Hepatocyte (in vitro differentiated cells): ENCODE measurements around the gene MUC6.

ENCODE experiments used
- CTCF ChIP-seq: fragments of 200-600 bp; sonication (generic); IDR thresholded peaks from 2 replicates; pipeline ENCODE4 v1.5.1; 2016; ENCODE audit warnings: antibody characterized with exemption, mild to moderate bottlenecking; ENCODE audit not compliant: poor library complexity
- EZH2 ChIP-seq: fragments of 200-600 bp; sonication (generic); IDR thresholded peaks from 2 replicates; pipeline ENCODE4 v1.6.1; 2016; ENCODE audit warnings: antibody characterized with exemption, mild to moderate bottlenecking, borderline replicate concordance

- TF ChIP-seq CTCF, result no peak
- no peak for TF ChIP-seq EZH2
Measured at GRCh38 chr11:993632-994167, 42.8 kb downstream of the MUC6 start.
